ENCODE results near the gene SEMA3C.

The SEMA3C gene

DNA sequence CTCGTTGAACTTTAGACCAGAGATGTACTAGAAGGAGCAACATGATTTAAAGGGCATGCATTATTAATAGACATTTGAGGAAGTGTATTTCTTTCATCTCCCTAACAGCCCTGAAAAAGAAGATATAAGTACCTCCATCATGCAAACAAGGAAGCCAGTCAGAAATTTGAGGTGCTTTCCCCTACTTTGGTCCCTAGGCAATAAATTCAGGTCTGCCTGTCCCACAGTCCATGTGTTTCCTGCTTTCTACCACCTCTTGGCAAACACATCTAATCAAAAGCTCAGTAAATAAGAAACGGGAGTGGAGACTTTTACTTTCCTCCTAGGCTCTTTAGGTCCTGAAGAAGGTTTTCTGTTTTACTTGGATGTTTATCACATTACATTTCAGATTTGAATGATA lies 5.2 kb upstream of the SEMA3C start:
- peak; percentile 47 for DNase-seq

DNA sequence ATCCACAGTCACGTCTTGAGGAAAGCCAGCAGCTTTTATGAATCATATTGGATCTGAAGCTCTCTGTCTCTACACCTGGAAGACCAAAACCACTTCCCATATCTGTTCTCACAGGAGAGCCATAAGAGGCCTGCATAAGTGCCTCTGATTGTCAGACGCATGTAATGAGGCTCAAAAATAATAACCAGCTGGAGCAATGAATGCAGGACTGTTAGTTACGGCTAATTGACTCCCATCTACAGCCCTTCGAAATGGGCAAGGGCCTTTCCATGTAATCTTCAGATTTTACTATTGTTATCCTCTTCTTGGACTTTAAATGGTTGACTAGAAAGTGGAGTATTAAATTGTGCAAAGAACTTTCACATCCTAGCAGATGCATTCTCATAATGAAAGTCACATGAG lies 4.4 kb upstream of the SEMA3C start:
- peak; percentile 86 for DNase-seq

DNA sequence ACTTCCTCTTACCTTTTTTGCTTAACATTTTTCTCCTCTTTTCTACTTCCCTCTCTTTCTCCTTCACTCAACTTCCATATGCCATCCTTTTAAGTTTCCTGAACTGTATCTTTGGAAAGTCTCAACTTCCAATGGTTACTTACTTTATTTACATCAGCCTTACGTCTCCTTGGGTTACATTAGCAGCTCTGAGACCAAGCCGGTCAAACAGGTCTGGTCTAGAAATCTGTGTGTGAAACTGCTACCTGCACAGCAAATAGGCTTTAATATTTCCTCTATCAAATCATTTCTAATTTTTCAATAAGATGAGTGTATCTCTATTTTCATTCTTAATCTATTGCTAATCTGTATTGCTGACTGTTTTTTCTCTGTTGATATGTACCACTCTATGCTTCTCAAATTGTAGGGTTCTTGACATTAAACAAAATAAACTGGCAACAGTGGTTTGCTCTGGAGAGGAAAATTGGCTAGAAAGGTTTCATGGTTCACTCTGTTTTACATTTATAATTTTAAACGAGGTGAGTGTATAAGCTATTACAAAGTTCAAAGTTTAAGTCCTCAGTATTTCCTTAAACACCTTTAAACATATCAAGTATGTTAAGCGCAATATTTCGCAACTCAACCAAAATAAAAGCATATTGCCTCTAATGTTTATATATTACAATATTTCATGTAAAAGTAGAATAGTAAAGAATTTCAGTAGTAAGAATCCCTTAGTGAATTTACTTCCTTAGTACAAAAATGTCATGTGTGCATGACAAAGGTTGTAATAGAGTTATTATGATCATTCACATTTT lies 3.6 kb upstream of the SEMA3C start:
- peak; percentile 84 for DNase-seq

DNA sequence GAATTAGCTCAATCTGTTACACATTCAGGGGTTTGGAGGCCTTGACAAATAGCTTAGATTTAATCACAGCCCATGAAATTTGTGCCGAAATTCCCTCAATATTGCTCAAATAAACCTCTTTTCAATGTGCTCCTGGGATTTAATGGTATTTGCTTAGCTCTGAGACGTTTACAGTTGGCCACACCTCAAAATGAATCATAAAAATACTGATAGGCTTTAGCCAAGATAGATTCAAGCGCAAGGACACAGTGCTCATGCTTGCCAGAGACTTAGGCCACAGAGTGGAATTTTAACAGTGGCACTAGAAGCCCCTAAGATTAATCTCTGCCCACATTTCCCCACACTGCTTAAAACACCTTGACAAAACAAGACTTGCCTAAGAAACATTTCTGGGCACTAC lies 2.3 kb upstream of the SEMA3C start:
- DNase-seq, result no peak

DNA sequence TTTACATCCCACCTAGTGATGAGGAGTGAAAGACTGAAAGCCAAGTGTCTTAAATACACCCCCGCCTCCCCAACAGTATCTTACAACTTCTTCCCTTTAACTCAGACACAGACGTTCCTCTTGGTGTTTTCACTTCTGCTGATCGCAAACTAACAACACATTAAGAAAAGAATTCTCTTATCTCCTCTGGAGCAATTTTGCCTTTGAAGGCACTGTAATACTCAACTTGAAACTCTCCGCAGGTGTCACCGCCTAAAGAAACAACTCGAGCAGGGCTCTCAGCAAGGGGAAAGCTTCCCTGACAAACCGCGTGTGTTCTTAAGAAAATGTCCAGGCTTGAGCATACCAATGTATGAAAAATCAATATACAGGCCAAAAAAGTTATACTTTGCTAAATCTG lies 452 bp downstream of the SEMA3C start:
- peak; percentile 61 for DNase-seq

DNA sequence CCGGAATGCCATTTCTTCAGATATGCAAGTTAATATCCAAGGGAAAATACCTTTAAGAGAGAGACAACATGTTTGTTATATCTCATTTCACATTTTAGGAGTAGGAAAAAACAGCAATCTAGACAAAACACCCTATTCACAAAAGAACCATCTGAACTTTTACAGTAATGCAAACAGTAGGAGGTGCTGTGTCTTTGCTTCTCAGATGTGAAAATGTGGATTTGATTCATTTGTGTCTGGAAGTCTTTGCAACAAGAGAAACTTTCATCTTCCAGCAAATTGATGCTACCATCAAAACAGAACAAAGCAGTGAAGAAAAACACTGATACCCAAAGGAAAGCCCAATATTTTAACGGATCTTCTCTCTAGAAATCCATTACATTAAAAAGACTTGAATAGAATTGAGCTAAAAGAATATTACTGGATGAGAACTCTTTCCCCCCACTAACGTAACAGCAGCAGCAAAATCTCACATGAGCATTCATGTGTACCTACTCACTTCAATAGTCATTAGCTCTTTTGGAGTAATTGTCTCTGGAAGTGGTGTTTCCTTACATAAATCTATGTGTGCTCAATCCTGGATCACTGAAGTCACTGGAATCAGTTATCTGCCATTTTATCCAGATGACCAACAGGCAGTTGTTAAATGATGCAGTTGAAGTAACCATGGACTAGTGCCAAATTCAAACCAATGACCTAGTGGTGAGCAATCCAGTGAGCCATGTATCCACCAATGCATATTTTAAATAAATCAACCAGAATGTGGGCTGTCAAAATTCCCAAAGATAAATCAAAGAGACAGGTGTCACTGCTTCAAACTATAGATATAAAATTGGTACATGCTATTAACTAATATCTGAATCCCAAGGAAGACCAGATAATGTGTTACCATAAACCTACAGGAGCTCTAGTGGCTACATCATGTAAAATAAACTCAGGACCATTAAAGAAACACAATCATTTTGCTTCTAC lies 1.8 kb downstream of the SEMA3C start:
- DNase-seq, result peak; percentile 52

DNA sequence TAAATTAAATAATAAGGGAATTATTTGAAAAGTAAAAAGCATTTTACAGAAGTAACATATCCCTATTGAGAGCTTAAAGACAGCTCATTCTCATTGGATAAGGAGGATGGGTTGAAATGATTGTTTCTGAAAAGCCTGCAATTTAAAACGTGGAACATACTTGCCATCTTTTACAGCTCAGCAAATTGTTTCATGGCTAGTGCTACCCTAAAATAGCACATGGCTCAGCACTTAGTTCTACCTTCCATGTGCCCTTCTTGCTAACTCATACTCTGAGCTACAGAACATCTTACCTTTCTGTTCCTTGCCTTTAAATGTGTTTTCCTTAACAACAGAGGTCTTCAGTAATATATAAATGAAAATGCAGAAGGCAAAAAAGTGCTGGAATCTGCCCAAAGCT lies 8.6 kb downstream of the SEMA3C start:
- DNase-seq, result no peak

DNA sequence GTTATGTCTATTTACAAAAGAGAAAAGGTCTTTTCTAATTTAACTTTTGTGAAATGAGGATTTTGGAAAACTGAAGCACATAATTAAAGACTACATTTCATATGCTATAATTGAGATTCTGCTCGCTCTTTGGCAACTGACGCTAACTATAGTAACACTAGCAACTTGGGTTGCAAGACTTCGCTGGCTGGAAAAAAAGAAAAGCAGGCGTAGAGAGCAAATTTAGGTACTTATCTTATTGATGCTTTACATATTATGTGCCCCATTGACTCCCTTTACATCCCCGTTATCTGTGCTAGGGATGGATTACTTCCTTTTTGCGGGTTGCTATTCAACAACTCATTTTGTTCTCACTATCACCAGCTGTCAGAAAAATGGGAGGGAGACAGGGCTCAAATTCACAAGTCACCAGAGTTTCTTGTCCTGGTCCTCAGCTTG lies 10.5 kb downstream of the SEMA3C start:
- DNase-seq, result no peak

DNA sequence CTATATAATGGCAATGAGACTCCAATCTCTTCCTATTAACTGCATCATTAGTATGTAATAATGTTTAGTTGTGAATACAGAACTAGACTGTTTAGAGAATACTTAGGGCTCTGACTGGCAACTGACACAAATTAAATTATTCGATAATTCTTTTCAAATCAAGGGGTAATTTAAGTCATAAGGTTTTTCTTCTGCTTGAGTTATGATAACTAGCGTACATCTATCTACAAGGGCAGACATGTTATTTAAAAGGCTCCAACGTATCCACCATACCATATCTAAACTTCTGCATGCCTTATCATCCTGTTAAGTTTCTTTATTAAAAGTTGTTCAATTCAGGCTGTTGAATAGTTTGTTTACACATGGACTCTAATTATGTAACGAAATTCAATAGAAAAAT lies 11.2 kb downstream of the SEMA3C start:
- DNase-seq, result no peak

DNA sequence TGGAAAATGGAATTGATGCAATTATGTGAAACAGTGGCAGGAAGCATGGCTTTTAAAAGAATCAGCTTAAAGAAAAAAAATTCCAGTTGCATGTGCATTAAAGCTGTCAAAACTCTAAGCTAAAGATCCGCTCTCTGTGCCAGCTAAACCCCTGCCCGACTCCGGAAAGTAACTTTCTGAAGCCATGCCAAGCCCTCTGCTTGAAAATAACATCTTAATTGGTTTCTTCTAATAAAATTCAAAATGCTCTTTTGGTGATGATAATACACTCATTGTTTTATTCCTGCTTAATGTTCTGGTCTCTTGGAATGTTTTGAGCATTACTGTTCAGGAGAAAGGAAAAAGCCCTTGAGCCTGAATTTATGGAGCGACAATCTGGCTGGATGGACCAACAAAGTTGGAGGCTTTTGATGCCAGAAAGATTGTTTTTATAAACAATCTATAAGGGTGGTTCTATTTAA lies 11.7 kb downstream of the SEMA3C start:
- no peak for DNase-seq

DNA sequence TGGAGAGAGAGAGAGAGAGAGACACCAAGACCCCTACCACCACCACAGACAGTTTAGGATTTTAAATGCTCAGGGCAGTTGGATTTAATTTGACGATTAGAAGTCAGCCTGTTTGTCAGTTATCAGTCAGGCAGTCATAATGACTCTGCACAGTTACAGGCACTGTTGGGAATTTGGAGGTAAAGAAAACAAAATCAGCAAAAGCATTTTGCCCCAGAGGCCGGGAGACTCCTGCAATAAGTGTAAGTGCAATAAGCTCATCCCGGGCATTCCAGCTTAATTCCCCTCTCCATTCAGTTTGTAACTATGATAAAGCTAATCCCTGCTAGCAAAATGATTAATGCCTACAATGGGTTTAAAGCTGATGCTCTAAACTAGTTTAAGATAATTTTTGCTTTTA lies 13.5 kb downstream of the SEMA3C start:
- no peak for DNase-seq

DNA sequence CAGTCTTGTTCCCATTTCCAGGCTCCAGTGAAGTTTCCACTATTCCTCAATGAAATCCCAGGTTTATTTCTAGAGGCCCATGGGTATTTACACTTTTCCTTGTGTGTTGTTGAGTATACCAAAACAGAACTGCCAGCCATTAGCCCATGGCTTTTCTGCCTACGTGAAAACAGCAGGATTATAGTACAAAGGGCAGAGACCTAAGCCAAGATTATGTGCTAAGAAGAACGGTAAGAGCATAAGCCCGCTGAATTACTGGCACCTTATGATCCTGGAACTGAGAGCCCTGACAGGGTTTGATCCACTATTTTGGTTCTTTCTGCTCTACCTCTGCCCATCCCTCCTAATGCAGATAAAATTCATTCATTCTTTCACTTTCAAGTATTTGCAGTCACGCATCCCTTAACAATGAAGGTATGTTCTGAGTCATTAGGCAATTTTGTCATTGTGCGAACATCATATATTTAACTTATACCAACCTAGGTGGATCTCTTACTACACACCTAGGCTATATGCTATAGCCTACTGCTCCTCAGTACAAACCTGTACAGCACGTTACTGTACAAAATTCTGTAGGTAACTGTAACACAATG lies 16.0 kb downstream of the SEMA3C start:
- DNase-seq, result peak; percentile 87

DNA sequence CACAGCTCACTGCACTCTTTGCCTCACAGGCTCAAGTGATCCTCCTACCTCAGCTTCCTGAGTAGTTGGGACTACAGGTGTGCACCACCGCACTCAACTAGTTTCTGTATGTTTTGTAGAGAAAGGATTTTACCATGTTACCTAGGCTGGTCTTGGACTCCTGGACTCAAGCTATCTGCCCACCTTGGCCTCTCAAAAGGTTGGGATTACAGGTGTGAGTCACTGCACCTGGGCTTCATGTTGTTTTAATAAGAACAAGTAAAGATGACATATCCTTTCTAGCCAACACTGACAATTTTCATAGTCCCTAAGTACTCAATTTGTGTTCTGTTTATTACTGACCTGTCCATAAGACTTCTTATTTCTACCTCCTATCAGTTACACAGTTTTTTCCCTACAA lies 16.8 kb downstream of the SEMA3C start:
- peak; percentile 67 for DNase-seq

DNA sequence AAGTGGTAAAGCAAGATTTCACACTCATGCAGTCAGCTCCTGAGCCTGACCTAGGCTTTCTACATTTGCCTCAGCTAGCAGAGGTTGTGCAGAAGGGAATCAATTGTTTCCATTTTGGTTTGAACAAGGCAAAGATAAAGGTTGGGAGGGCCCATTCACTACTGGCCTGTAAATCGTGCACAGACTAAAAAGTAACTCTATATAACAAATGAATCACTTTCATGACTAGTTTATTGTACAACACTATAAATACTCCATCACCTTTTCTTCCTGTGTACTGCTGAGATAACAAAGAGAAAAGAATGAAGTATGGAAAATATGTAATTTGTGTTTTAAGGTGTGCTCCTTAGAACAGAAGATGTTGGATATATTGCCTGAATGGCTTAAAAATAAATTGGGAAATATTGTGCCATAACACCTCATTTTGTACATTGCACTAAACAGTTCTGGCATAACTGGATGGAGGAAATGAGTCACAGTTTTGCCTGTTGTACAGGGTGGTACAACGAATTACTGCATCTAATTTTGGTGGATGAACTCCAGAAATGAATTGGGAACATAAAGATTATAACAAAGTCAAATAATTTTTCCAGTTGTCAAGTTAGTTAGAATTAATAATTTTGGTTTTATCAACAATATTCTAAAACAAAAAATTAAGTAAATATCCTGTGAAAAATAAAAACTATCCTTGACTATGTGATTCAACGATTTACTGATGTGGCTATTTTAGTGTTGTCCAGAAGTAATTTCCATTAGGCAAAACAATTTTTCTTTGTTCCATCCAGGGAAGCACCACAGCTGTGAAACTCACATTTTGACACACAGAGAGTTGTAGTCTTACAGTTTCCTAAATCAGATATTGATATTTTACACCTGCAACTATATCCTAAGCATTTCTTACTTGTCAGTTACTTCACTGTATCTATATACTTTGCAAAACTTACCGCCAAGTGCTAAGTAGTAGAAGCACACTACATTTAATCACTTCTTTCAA lies 18.0 kb downstream of the SEMA3C start:
- no peak for DNase-seq

DNA sequence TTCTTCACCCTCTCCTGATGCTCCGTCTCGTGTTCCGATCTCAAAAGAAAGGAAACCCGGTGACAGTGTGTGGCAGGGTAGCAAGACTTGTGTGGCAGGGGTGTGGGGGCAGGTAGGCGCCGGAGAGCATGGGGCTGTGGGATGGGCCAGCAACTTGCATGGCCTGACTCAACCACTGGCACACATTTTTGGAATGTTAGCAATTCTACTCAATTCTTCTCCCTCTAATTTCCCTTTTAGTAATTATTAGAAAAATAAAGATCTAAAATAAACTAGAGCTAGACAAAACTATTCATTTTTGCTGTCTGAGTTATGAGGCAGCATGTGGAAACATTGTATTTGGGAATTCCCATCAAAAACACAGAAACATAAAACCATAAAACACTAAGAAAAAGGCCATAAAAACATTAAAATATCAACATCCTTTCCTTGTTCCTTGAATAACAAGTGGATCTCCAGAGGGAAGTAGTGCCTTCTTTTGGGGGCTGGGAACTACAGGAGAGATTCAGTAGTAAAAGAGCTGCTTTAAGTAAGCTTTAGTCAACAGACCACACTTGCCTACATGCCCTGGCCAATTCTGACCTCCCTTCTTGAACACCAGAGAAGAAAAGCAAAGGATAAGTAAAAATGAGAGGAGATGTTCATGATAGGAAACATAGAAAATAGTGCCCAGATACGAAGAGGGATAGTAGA lies 21.8 kb downstream of the SEMA3C start:
- DNase-seq, result peak; percentile 17

DNA sequence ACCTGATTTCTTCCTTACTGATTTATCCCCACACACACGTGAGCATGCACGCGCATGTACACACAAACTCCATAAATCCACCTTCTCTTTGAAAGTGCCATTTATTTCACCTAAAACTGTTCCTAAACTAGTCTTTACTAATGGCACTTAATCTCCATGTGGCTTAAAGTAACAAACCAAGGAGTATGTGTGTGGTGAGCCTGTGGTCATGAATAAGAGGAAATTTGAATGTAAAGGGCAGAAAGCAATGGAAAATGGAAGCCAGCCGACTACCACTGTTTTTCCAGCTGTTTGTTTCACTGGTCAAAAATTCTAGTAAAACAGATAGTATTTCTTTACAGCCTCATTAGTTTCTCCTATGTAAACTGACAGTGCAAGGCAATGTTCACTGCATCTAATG lies 23.8 kb downstream of the SEMA3C start:
- no peak for DNase-seq

DNA sequence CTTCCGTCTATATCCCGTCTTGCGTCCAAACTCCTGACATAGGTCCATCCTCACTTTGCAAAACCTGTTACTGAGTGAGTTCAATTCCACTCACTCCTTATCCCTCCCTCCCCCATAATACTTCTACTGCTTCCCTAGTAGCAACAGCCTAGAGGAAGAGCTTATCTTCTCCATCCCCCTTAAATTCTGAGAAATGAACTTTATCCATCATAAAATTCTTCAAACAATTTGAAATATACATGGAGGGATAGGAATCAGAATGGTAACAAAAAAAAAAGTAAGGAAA lies 27.6 kb downstream of the SEMA3C start:
- no peak for DNase-seq

DNA sequence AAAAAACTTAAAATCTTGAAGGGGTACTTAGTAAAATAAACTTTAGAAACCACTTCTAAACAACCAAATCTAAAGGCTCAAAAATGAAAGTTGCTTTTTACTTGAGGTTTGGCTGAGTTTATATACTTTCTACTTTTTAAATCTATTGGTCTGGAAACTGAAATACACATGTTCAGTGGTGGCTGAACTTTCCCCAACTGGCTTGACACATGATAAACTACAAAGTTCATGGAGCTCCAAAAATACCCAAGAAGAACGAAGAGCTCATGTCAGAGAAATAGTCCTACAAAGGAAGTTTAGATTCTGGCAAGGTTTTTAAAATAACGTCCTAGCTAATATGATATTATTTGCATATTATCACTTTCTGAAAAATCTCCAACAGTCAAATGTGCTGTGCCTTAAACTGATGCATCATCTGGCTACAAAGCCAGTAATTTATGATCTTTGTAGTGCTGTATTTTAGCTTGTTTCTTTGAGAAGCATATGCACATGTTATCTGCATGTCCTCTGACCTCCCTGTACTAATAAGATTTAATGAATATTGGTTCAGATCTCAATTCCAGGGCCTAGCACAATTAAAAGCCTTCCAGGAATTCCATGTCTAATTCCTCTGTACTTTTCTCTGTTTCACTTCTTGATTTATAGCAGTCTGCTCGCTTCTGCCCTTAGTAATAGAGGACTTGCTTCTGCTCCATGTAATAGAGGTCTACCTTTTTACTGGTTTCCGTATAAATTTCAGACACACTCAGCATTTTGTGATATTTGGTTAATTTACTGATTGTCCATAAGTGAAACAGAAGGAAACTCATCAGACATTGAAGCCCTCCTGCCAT lies 28.2 kb downstream of the SEMA3C start:
- no peak for DNase-seq

DNA sequence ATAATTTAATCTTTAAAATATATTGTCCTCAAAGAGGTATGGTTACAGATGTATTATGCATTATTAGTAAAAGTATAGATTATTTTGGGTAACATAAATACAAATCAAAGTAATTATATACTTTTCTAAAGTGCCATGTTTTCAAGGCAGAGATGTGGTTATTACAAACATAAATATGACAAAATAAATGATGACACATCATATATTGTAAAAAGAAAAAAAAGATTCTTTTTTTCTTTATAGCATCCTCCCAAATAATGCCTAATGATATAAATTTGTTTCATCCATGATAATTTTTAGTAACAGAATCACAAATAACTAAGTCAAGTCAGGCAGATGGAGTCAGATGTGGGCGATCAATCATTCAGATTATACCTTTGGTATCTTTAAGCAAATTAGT lies 29.3 kb downstream of the SEMA3C start:
- DNase-seq, result no peak

DNA sequence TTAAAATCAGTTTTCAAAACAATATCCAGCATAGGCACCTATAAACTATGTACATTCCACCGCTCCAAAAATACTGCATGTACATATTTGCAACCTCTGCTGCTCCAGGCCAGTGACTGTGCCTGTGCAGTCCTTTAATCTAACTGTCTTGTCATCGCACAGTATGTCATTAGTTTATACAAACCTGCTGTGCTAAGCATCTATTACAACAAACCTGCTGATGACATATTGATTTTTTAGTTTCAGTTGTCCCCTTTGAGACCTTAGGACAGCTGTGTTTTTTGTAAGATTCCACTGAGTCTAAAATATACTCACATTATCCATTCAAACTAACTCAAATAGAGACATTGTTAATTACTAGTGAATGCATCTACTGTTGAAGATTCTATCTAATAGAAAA lies 33.1 kb downstream of the SEMA3C start:
- DNase-seq, result no peak
